Neural cell (in vitro differentiated cells): ENCODE data around the gene TRMT10C. TPM values are rescaled to one million over a fixed set of nuclear protein-coding genes. Genes with fewer than 3 reads are reported as not detected.
"Not testable (repeated sequence)": the region's sequence is repeated elsewhere in the genome, so short reads cannot be mapped to it uniquely, and the experiment has no call there.

Experiments used
- H2AFZ ChIP-seq: fragments of 200-600, 300-800 bp; sonication (generic), shearing (Covaris generic); 2 replicates; pipeline ENCODE4 v1.6.0; 2014; ENCODE audit warnings: low read depth, mild to moderate bottlenecking, antibody characterized with exemption, low read length, moderate library complexity
- H3F3A ChIP-seq: fragments of 200-600 bp; shearing (Covaris generic); 2 replicates; pipeline ENCODE4 v1.6.1; 2016; ENCODE audit warnings: mild to moderate bottlenecking, moderate library complexity, mixed read lengths, antibody characterized with exemption, low read length; ENCODE audit not compliant: insufficient read depth, poor library complexity, severe bottlenecking
- H3K27ac ChIP-seq: fragments of 200-600, 300-800 bp; sonication (generic), shearing (Covaris generic); 2 replicates; pipeline ENCODE4 v1.5.1; 2014; ENCODE audit warnings: mild to moderate bottlenecking, low read length, moderate library complexity
- H3K27me3 ChIP-seq: fragments of 300-800, 200-600 bp; sonication (generic), shearing (Covaris generic); 2 replicates; pipeline ENCODE4 v1.6.0; 2014; ENCODE audit warnings: mild to moderate bottlenecking, low read depth, low read length, moderate library complexity; ENCODE audit not compliant: insufficient read depth
- H3K36me3 ChIP-seq: fragments of 300-800, 200-600 bp; sonication (generic), shearing (Covaris generic); 2 replicates; pipeline ENCODE4 v1.5.1; 2014; ENCODE audit warnings: mild to moderate bottlenecking, antibody characterized with exemption, low read length, moderate library complexity; ENCODE audit not compliant: insufficient read depth
- H3K4me2 ChIP-seq: fragments of 300-800, 200-600 bp; sonication (generic), shearing (Covaris generic); 2 replicates; pipeline ENCODE4 v1.6.0; 2014; ENCODE audit warnings: mild to moderate bottlenecking, low read length
- H3K4me3 ChIP-seq: fragments of 300-800, 200-600 bp; sonication (generic), shearing (Covaris generic); 2 replicates; pipeline ENCODE4 v1.5.1; 2014; ENCODE audit warnings: mild to moderate bottlenecking, low read length, moderate library complexity
- H3K79me2 ChIP-seq: fragments of 200-600 bp; shearing (Covaris generic); replicated peaks from 2 replicates; pipeline ENCODE4 v1.6.0; 2014; ENCODE audit warnings: mild to moderate bottlenecking, low read length, moderate library complexity; ENCODE audit not compliant: insufficient read depth
- H3K9ac ChIP-seq: fragments of 300-800, 200-600 bp; sonication (generic), shearing (Covaris generic); 2 replicates; pipeline ENCODE4 v1.6.1; 2016; ENCODE audit warnings: mild to moderate bottlenecking, low read length, mixed read lengths
- H3K9me2 ChIP-seq: fragments of 200-600 bp; shearing (Covaris generic); 2 replicates; pipeline ENCODE4 v1.6.1; 2016; ENCODE audit warnings: mild to moderate bottlenecking, low read length, mixed read lengths; ENCODE audit not compliant: insufficient read depth
- H3K9me3 ChIP-seq: fragments of 200-600, 300-800 bp; sonication (generic), shearing (Covaris generic); 2 replicates; pipeline ENCODE4 v1.6.1; 2016; ENCODE audit warnings: mild to moderate bottlenecking, mixed run types, low read length, moderate library complexity, mixed read lengths
- H4K20me1 ChIP-seq: fragments of 200-600 bp; shearing (Covaris generic); 2 replicates; pipeline ENCODE4 v1.6.1; 2016; ENCODE audit warnings: mild to moderate bottlenecking, mixed run types; ENCODE audit not compliant: insufficient read depth
- EP300 ChIP-seq: fragments of 450-650 bp; conservative IDR thresholded peaks from 2 replicates; pipeline ENCODE4 v1.6.1; 2014; ENCODE audit warnings: antibody characterized with exemption, mild to moderate bottlenecking, moderate library complexity; ENCODE audit not compliant: poor library complexity, severe bottlenecking
- EZH2 ChIP-seq: fragments of 200-600, 300-800 bp; shearing (Covaris generic), sonication (generic); IDR thresholded peaks from 2 replicates; pipeline ENCODE4 v1.6.1; 2014; ENCODE audit warnings: antibody characterized with exemption, low read length, borderline replicate concordance, mild to moderate bottlenecking; ENCODE audit not compliant: insufficient read depth, poor library complexity, severe bottlenecking
- MXI1 ChIP-seq: fragments of 450-650 bp; conservative IDR thresholded peaks from 2 replicates; pipeline ENCODE4 v1.6.1; 2014; ENCODE audit warnings: antibody characterized with exemption, mild to moderate bottlenecking; ENCODE audit not compliant: poor library complexity, severe bottlenecking
- POLR2AphosphoS5 ChIP-seq: IDR thresholded peaks from 2 replicates; pipeline ENCODE4 v1.6.1; 2012
- RAD21 ChIP-seq: fragments of 450-650 bp; conservative IDR thresholded peaks from 2 replicates; pipeline ENCODE4 v1.6.1; 2014; ENCODE audit warnings: antibody characterized with exemption, mild to moderate bottlenecking, moderate library complexity
- REST ChIP-seq: IDR thresholded peaks from 2 replicates; pipeline ENCODE4 v1.6.1; 2012; ENCODE audit warnings: borderline replicate concordance
- SMC3 ChIP-seq: fragments of 450-650 bp; conservative IDR thresholded peaks from 2 replicates; pipeline ENCODE4 v1.6.1; 2014; ENCODE audit warnings: antibody characterized with exemption, mild to moderate bottlenecking, moderate library complexity; ENCODE audit not compliant: poor library complexity
- TAF1 ChIP-seq: IDR thresholded peaks from 2 replicates; pipeline ENCODE4 v1.6.1; 2012; ENCODE audit warnings: low read depth
- polyA plus RNA-seq: library from polyadenylated mRNA; depleted of rRNA; stranded (reverse); fragments of >200 nt; gene quantifications from 2 replicates; pipeline ENCODE4 v1.2.3, GENCODE V29; 2014
- TF ChIP-seq, protein P1 (sequence below): fragments of 450-650 bp; IDR thresholded peaks from 2 replicates; pipeline ENCODE4 v1.5.1; 2014; ENCODE audit warnings: antibody characterized with exemption, mild to moderate bottlenecking, moderate library complexity; ENCODE audit not compliant: poor library complexity, severe bottlenecking

Gene TRMT10C
- polyA plus RNA-seq, 1 donor from 2014 or later: 44.5 TPM

- Histone ChIP-seq H3K9me3 (no peaks in the 10 kb centered on the region), H2AFZ (no peak overlapping the region), H4K20me1 (no peaks in the 10 kb centered on the region), H3K27ac (no peak overlapping the region), H3K4me3 (no peak overlapping the region), H3K9ac (no peak overlapping the region), H3K79me2 (no peaks in the 10 kb centered on the region), H3K4me2 (no peak overlapping the region), H3K27me3 (no peaks in the 10 kb centered on the region), H3F3A (no peaks in the 10 kb centered on the region), H3K9me2 (no peaks in the 10 kb centered on the region), H3K36me3 (no peaks in the 10 kb centered on the region)
- TF ChIP-seq REST (no peak), POLR2AphosphoS5 (no peak), SMC3 (no peak), TAF1 (no peak), MXI1 (no peak), RAD21 (no peak)
- TF ChIP-seq, protein P1, sequence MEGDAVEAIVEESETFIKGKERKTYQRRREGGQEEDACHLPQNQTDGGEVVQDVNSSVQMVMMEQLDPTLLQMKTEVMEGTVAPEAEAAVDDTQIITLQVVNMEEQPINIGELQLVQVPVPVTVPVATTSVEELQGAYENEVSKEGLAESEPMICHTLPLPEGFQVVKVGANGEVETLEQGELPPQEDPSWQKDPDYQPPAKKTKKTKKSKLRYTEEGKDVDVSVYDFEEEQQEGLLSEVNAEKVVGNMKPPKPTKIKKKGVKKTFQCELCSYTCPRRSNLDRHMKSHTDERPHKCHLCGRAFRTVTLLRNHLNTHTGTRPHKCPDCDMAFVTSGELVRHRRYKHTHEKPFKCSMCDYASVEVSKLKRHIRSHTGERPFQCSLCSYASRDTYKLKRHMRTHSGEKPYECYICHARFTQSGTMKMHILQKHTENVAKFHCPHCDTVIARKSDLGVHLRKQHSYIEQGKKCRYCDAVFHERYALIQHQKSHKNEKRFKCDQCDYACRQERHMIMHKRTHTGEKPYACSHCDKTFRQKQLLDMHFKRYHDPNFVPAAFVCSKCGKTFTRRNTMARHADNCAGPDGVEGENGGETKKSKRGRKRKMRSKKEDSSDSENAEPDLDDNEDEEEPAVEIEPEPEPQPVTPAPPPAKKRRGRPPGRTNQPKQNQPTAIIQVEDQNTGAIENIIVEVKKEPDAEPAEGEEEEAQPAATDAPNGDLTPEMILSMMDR: no peak
These were observed 41.5 kb downstream of the TRMT10C start for GRCh38 chr3:101603184-101603583.

DNA sequence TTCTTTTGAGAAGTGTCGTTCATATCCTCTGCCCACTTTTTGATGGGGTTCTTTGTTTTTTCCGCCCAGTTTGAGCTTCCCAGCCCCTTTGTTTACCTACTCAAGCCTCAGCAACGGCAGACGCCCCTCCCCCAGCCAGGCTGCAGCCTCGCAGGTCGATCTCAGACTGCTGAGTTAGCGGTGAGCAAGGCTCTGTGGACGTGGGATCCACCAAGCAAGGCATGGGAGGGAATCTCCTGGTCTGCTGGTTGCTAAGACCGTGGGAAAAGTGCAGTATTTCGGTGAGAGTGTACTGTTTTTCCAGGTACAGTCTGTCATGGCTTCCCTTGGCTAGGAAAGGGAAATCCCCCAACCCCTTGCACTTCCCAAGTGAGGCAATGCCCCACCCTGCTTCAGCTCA lies 43.7 kb downstream of the TRMT10C start:
- not testable (repeated sequence) for H3K79me2 ChIP-seq, H3K27ac ChIP-seq, H3K36me3 ChIP-seq, H2AFZ ChIP-seq, H3K9me3 ChIP-seq, H3K9ac ChIP-seq, H3K9me2 ChIP-seq, H3K27me3 ChIP-seq, H4K20me1 ChIP-seq, H3K4me2 ChIP-seq, H3K4me3 ChIP-seq, H3F3A ChIP-seq

GRCh38 chr3:101611023-101611422 lies 49.4 kb downstream of the TRMT10C start:
- Histone ChIP-seq H3K4me2 (no peak overlapping the region), H3K79me2 (no peaks in the 10 kb centered on the region), H3K9ac (no peak overlapping the region), H3K9me3 (no peaks in the 10 kb centered on the region), H3K27ac (no peak overlapping the region), H3K4me3 (no peak overlapping the region), H3K9me2 (no peaks in the 10 kb centered on the region), H2AFZ (no peak overlapping the region), H3F3A (no peaks in the 10 kb centered on the region), H3K36me3 (no peaks in the 10 kb centered on the region), H4K20me1 (no peaks in the 10 kb centered on the region), H3K27me3 (no peaks in the 10 kb centered on the region)
- TF ChIP-seq POLR2AphosphoS5 (no peak), SMC3 (no peak), MXI1 (no peak), TAF1 (no peak), EP300 (no peak), REST (no peak), EZH2 (no peak), RAD21 (no peak)
- TF ChIP-seq, protein P1: no peak
